ENCODE measurements around the gene RNU6-9. TPM values are rescaled to one million over a fixed set of nuclear protein-coding genes. Genes with fewer than 3 reads are reported as not detected.
A peak's percentile ranks its signal among the peaks of the same experiment; 100 is the strongest.
"Not testable (repeated sequence)": the region's sequence is repeated elsewhere in the genome, so short reads cannot be mapped to it uniquely, and the experiment has no call there.

RNU6-9 gene
- total RNA-seq: not detected

- Mint-ChIP-seq H3K4me3 (peak within 1 kb of the TSS; percentile 90 to 98), H3K27me3 (ENCODE audit: low read depth) (no peaks in the 10 kb centered on the region), H3K4me1 (ENCODE audit: low read depth) (peaks cover 21% of the 10 kb centered on the region), H3K27ac (peak within 1 kb of the TSS; percentile 100), H3K9me3 (no peaks in the 10 kb centered on the region), H3K36me3 (ENCODE audit: insufficient read depth in 2 of 2) (peaks cover 2 to 4% of the 10 kb centered on the region in 2 donors)
- ATAC-seq (replicated peaks in 1 of 2) (peak; percentile 86 to 94), DNase-seq (peak; percentile 91 to 92)
Observed at GRCh38 chr19:892894-893689, at the start of gene RNU6-9, which contains the start of gene MED16. Gene RNU6-9 (plus strand): TSS chr19:893484. Gene MED16 (minus strand): TSS chr19:893187. CDS start chr19:891131, 2,056 bp downstream.

- DNase-seq (no peak), ATAC-seq (replicated peaks in 1 of 2) (no peak)
- peaks cover 5% of the 10 kb centered on the region for H3K4me1 Mint-ChIP-seq (ENCODE audit: low read depth)
- H3K27me3 Mint-ChIP-seq (ENCODE audit: low read depth): peaks cover 47% of the 10 kb centered on the region
- peak overlapping the region in 1 of 2 donors; percentile 63 for H3K4me3 Mint-ChIP-seq
- no peak overlapping the region for H3K27ac Mint-ChIP-seq
- H3K36me3 Mint-ChIP-seq (ENCODE audit: insufficient read depth in 2 of 2): peaks cover 0 to 4% of the 10 kb centered on the region in 2 donors
- no peaks in the 10 kb centered on the region for H3K9me3 Mint-ChIP-seq
Observed at GRCh38 chr19:843836-844545, 49.3 kb upstream of the RNU6-9 start.

- peak overlapping the region in 1 of 2 donors; percentile 63 for H3K4me3 Mint-ChIP-seq
- DNase-seq (no peak), ATAC-seq (replicated peaks in 1 of 2) (no peak)
- no peaks in the 10 kb centered on the region for H3K9me3 Mint-ChIP-seq
- peaks cover 47% of the 10 kb centered on the region for H3K27me3 Mint-ChIP-seq (ENCODE audit: low read depth)
- H3K27ac Mint-ChIP-seq: no peak overlapping the region
- H3K4me1 Mint-ChIP-seq (ENCODE audit: low read depth): peaks cover 5% of the 10 kb centered on the region
- peaks cover 0 to 4% of the 10 kb centered on the region in 2 donors for H3K36me3 Mint-ChIP-seq (ENCODE audit: insufficient read depth in 2 of 2)
Observed at GRCh38 chr19:844546-844971, 48.7 kb upstream of the RNU6-9 start.

- Mint-ChIP-seq H3K4me1 (ENCODE audit: low read depth) (peaks cover 5% of the 10 kb centered on the region), H3K36me3 (ENCODE audit: insufficient read depth in 2 of 2) (peaks cover 0 to 4% of the 10 kb centered on the region in 2 donors), H3K4me3 (no peak overlapping the region), H3K27me3 (ENCODE audit: low read depth) (peaks cover 47% of the 10 kb centered on the region), H3K27ac (no peak overlapping the region), H3K9me3 (no peaks in the 10 kb centered on the region)
- no peak for ATAC-seq (replicated peaks in 1 of 2)
- no peak for DNase-seq
Observed at GRCh38 chr19:845707-846521, 47.4 kb upstream of the RNU6-9 start.

GRCh38 chr19:848386-848921 lies 44.8 kb upstream of the RNU6-9 start:
- DNase-seq (no peak), ATAC-seq (replicated peaks in 1 of 2) (no peak)
- peaks cover 0 to 2% of the 10 kb centered on the region in 2 donors for H3K36me3 Mint-ChIP-seq (ENCODE audit: insufficient read depth in 2 of 2)
- no peaks in the 10 kb centered on the region for H3K9me3 Mint-ChIP-seq
- peaks cover 5% of the 10 kb centered on the region for H3K4me1 Mint-ChIP-seq (ENCODE audit: low read depth)
- peaks cover 31% of the 10 kb centered on the region for H3K27me3 Mint-ChIP-seq (ENCODE audit: low read depth)
- no peak overlapping the region for H3K27ac Mint-ChIP-seq
- no peak overlapping the region for H3K4me3 Mint-ChIP-seq

GRCh38 chr19:849195-849594 lies 44.1 kb upstream of the RNU6-9 start:
- not testable (repeated sequence) for DNase-seq; H3K9me3 Mint-ChIP-seq; ATAC-seq (replicated peaks in 1 of 2); H3K4me1 Mint-ChIP-seq (ENCODE audit: low read depth); H3K36me3 Mint-ChIP-seq (ENCODE audit: insufficient read depth in 2 of 2); H3K4me3 Mint-ChIP-seq; H3K27ac Mint-ChIP-seq
- H3K27me3 Mint-ChIP-seq (ENCODE audit: low read depth): peaks cover 31% of the 10 kb centered on the region

- peaks cover 19% of the 10 kb centered on the region for H3K27me3 Mint-ChIP-seq (ENCODE audit: low read depth)
- DNase-seq (no peak), ATAC-seq (replicated peaks in 1 of 2) (no peak)
- H3K36me3 Mint-ChIP-seq (ENCODE audit: insufficient read depth in 2 of 2): no peaks in the 10 kb centered on the region
- H3K27ac Mint-ChIP-seq: no peak overlapping the region
- no peak overlapping the region for H3K4me3 Mint-ChIP-seq
- no peaks in the 10 kb centered on the region for H3K4me1 Mint-ChIP-seq (ENCODE audit: low read depth)
- no peaks in the 10 kb centered on the region for H3K9me3 Mint-ChIP-seq
Observed at GRCh38 chr19:850221-850978, 42.9 kb upstream of the RNU6-9 start.

- DNase-seq (no peak), ATAC-seq (replicated peaks in 1 of 2) (no peak)
- H3K36me3 Mint-ChIP-seq (ENCODE audit: insufficient read depth in 2 of 2): no peaks in the 10 kb centered on the region
- H3K27me3 Mint-ChIP-seq (ENCODE audit: low read depth): peaks cover 14% of the 10 kb centered on the region
- H3K9me3 Mint-ChIP-seq: no peaks in the 10 kb centered on the region
- H3K4me1 Mint-ChIP-seq (ENCODE audit: low read depth): no peaks in the 10 kb centered on the region
- no peak overlapping the region for H3K4me3 Mint-ChIP-seq
- H3K27ac Mint-ChIP-seq: no peak overlapping the region
Observed at GRCh38 chr19:850979-851335, 42.3 kb upstream of the RNU6-9 start.

GRCh38 chr19:852136-853013 lies 40.9 kb upstream of the RNU6-9 start, which contains the start of gene ELANE:
Gene ELANE (plus strand): TSS chr19:852303. CDS start chr19:852329, 26 bp downstream.
- no peaks in the 10 kb centered on the region for H3K9me3 Mint-ChIP-seq
- H3K27ac Mint-ChIP-seq: no peak within 1 kb of the TSS
- DNase-seq (no peak), ATAC-seq (replicated peaks in 1 of 2) (no peak)
- no peak within 1 kb of the TSS for H3K4me3 Mint-ChIP-seq
- no peaks in the 10 kb centered on the region for H3K4me1 Mint-ChIP-seq (ENCODE audit: low read depth)
- H3K27me3 Mint-ChIP-seq (ENCODE audit: low read depth): peaks cover 5% of the 10 kb centered on the region
- H3K36me3 Mint-ChIP-seq (ENCODE audit: insufficient read depth in 2 of 2): no peaks in the 10 kb centered on the region

- H3K27me3 Mint-ChIP-seq (ENCODE audit: low read depth): peaks cover under 1% of the 10 kb centered on the region
- no peaks in the 10 kb centered on the region for H3K4me1 Mint-ChIP-seq (ENCODE audit: low read depth)
- no peaks in the 10 kb centered on the region for H3K36me3 Mint-ChIP-seq (ENCODE audit: insufficient read depth in 2 of 2)
- H3K4me3 Mint-ChIP-seq: no peak overlapping the region
- no peaks in the 10 kb centered on the region for H3K9me3 Mint-ChIP-seq
- no peak overlapping the region for H3K27ac Mint-ChIP-seq
- DNase-seq (no peak), ATAC-seq (replicated peaks in 1 of 2) (no peak)
Observed at GRCh38 chr19:853014-853585, 40.2 kb upstream of the RNU6-9 start.

GRCh38 chr19:853614-854220 lies 39.6 kb upstream of the RNU6-9 start:
- DNase-seq; H3K9me3 Mint-ChIP-seq; H3K4me3 Mint-ChIP-seq; H3K27me3 Mint-ChIP-seq (ENCODE audit: low read depth); H3K27ac Mint-ChIP-seq; H3K36me3 Mint-ChIP-seq (ENCODE audit: insufficient read depth in 2 of 2); ATAC-seq (replicated peaks in 1 of 2); H3K4me1 Mint-ChIP-seq (ENCODE audit: low read depth): not testable (repeated sequence)
